ENCODE measurements around the gene CHN2. TPM values are rescaled to one million over a fixed set of nuclear protein-coding genes. Genes with fewer than 3 reads are reported as not detected.

Gene CHN2
- total RNA-seq, 1 experiment from 2014 or later: not detected

GRCh38 chr7:29414216-29414615 is 219.6 kb downstream of the CHN2 start:
- Histone ChIP-seq H3K4me1 (replicated peaks; ENCODE audit: insufficient read depth) (peaks cover 11% of the 10 kb centered on the region), H3K27me3 (ENCODE audit: insufficient read depth, low read depth) (no peaks in the 10 kb centered on the region), H3K4me3 (no peak overlapping the region), H3K79me2 (ENCODE audit: low read depth) (no peaks in the 10 kb centered on the region), H2AFZ (no peak overlapping the region), H3K4me2 (no peak overlapping the region), H4K20me1 (ENCODE audit: insufficient read depth) (no peaks in the 10 kb centered on the region), H3K36me3 (ENCODE audit: low read depth) (no peaks in the 10 kb centered on the region), H3K27ac (no peak overlapping the region), H3F3A (ENCODE audit: insufficient read depth, low read depth) (0 out of 2 replicates have a peak, but pooled peaks cover 7% of the 10 kb centered on the region), H3K9me3 (ENCODE audit: insufficient read depth, low read depth) (no peaks in the 10 kb centered on the region), H3K9me2 (ENCODE audit: insufficient read depth) (no peaks in the 10 kb centered on the region)
- intact Hi-C loops (cut with micrococcal nuclease; ENCODE audit: unreplicated experiment): loop anchor here (5.0 kb wide), 1 partner anchor 193 kb away; no protein-coding TSS in a partner anchor
- CTCF ChIA-PET: interaction anchor here (0.6 kb wide), 1 partner anchor 103 kb away, joined by 6 read pairs; no protein-coding TSS in a partner anchor
- TF ChIP-seq EZH2 (IDR thresholded peaks at IDR 0.05; ENCODE audit: low read depth) (no peak), CTCF (conservative IDR thresholded peaks at IDR 0.05) (no peak)
- POLR2A ChIA-PET (ENCODE audit: unreplicated experiment): no interaction called here
- DNase-seq: no peak
- no TSS peak for BruUV-seq (replicated peaks)

GRCh38 chr7:29415215-29415614 is 220.6 kb downstream of the CHN2 start:
- H3K4me2 ChIP-seq: no peak overlapping the region
- H3K4me1 ChIP-seq (replicated peaks; ENCODE audit: insufficient read depth): peaks cover 11% of the 10 kb centered on the region
- TF ChIP-seq EZH2 (IDR thresholded peaks at IDR 0.05; ENCODE audit: low read depth) (no peak), CTCF (conservative IDR thresholded peaks at IDR 0.05) (no peak)
- H3K27ac ChIP-seq: no peak overlapping the region
- no peak overlapping the region for H2AFZ ChIP-seq
- no peaks in the 10 kb centered on the region for H3K79me2 ChIP-seq (ENCODE audit: low read depth)
- intact Hi-C loops (cut with micrococcal nuclease; ENCODE audit: unreplicated experiment): no loop called here
- H3K4me3 ChIP-seq: no peak overlapping the region
- H3K36me3 ChIP-seq (ENCODE audit: low read depth): no peaks in the 10 kb centered on the region
- no peaks in the 10 kb centered on the region for H4K20me1 ChIP-seq (ENCODE audit: insufficient read depth)
- H3K9me2 ChIP-seq (ENCODE audit: insufficient read depth): no peaks in the 10 kb centered on the region
- no peaks in the 10 kb centered on the region for H3K9me3 ChIP-seq (ENCODE audit: insufficient read depth, low read depth)
- no peaks in the 10 kb centered on the region for H3F3A ChIP-seq (ENCODE audit: insufficient read depth, low read depth)
- CTCF ChIA-PET: no interaction called here
- POLR2A ChIA-PET (ENCODE audit: unreplicated experiment): no interaction called here
- no peak for DNase-seq
- no TSS peak for BruUV-seq (replicated peaks)
- H3K27me3 ChIP-seq (ENCODE audit: insufficient read depth, low read depth): no peaks in the 10 kb centered on the region

- Histone ChIP-seq H2AFZ (no peak overlapping the region), H3K36me3 (ENCODE audit: low read depth) (no peaks in the 10 kb centered on the region), H3F3A (ENCODE audit: insufficient read depth, low read depth) (no peaks in the 10 kb centered on the region), H3K27me3 (ENCODE audit: insufficient read depth, low read depth) (no peaks in the 10 kb centered on the region), H3K4me1 (replicated peaks; ENCODE audit: insufficient read depth) (peaks cover 11% of the 10 kb centered on the region), H3K9me3 (ENCODE audit: insufficient read depth, low read depth) (no peaks in the 10 kb centered on the region), H3K79me2 (ENCODE audit: low read depth) (no peaks in the 10 kb centered on the region), H3K27ac (no peak overlapping the region), H4K20me1 (ENCODE audit: insufficient read depth) (no peaks in the 10 kb centered on the region), H3K9me2 (ENCODE audit: insufficient read depth) (no peaks in the 10 kb centered on the region), H3K4me3 (no peak overlapping the region), H3K4me2 (no peak overlapping the region)
- ChIA-PET CTCF (no interaction called here), POLR2A (ENCODE audit: unreplicated experiment) (no interaction called here)
- intact Hi-C loops (cut with micrococcal nuclease; ENCODE audit: unreplicated experiment): no loop called here
- no TSS peak for BruUV-seq (replicated peaks)
- DNase-seq: no peak
- TF ChIP-seq EZH2 (IDR thresholded peaks at IDR 0.05; ENCODE audit: low read depth) (no peak), CTCF (conservative IDR thresholded peaks at IDR 0.05) (no peak)
Observed at GRCh38 chr7:29416276-29416937, 221.8 kb downstream of the CHN2 start.

Measured in PC-9 (cell line).